Ishikawa (cell line): ENCODE measurements around the gene FBXW8.

Source experiments
- CEBPB ChIP-seq: IDR thresholded peaks from 2 replicates; pipeline ENCODE4 v1.6.1; 2012
- CREB1 ChIP-seq: IDR thresholded peaks from 2 replicates; pipeline ENCODE4 v1.6.1; 2012; ENCODE audit warnings: low read depth
- EGR1 ChIP-seq: IDR thresholded peaks from 2 replicates; pipeline ENCODE4 v1.6.1; 2012
- EP300 ChIP-seq: IDR thresholded peaks from 2 replicates; pipeline ENCODE4 v1.6.1; 2012; ENCODE audit warnings: borderline replicate concordance
- MAX ChIP-seq: IDR thresholded peaks from 2 replicates; pipeline ENCODE4 v1.6.1; 2012
- NFIC ChIP-seq: IDR thresholded peaks from 2 replicates; pipeline ENCODE4 v1.6.1; 2012
- RAD21 ChIP-seq: IDR thresholded peaks from 2 replicates; pipeline ENCODE4 v1.6.1; 2012; ENCODE audit warnings: low read depth
- REST ChIP-seq: IDR thresholded peaks from 2 replicates; pipeline ENCODE4 v1.6.1; 2012; ENCODE audit warnings: low read depth, mild to moderate bottlenecking
- TAF1 ChIP-seq: IDR thresholded peaks from 2 replicates; pipeline ENCODE4 v1.6.1; 2012; ENCODE audit warnings: low read depth, mild to moderate bottlenecking
- TCF12 ChIP-seq: IDR thresholded peaks from 2 replicates; pipeline ENCODE4 v1.6.1; 2012; ENCODE audit warnings: low read depth
- TEAD4 ChIP-seq: IDR thresholded peaks from 2 replicates; pipeline ENCODE4 v1.6.1; 2012
- YY1 ChIP-seq: IDR thresholded peaks from 2 replicates; pipeline ENCODE4 v1.6.1; 2012; ENCODE audit warnings: low read depth
- ZBTB7A ChIP-seq: IDR thresholded peaks from 2 replicates; pipeline ENCODE4 v1.6.1; 2012; ENCODE audit warnings: low read depth
- TF ChIP-seq, protein P1 (sequence below): IDR thresholded peaks from 2 replicates; pipeline ENCODE4 v1.6.1; 2012

The FBXW8 gene

GRCh38 chr12:117017807-117018206, 107.1 kb downstream of the FBXW8 start:
- TF ChIP-seq YY1, result no peak
- TF ChIP-seq RAD21, result no peak
- TF ChIP-seq, protein P1, sequence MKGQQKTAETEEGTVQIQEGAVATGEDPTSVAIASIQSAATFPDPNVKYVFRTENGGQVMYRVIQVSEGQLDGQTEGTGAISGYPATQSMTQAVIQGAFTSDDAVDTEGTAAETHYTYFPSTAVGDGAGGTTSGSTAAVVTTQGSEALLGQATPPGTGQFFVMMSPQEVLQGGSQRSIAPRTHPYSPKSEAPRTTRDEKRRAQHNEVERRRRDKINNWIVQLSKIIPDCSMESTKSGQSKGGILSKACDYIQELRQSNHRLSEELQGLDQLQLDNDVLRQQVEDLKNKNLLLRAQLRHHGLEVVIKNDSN, result no peak
- TF ChIP-seq TEAD4, result no peak
- no peak for TF ChIP-seq REST
- TF ChIP-seq ZBTB7A, result no peak
- no peak for TF ChIP-seq NFIC
- TF ChIP-seq CREB1, result no peak

GRCh38 chr12:117018276-117018675, 107.5 kb downstream of the FBXW8 start:
- TF ChIP-seq MAX, result no peak
- no peak for TF ChIP-seq CEBPB
- no peak for TF ChIP-seq REST
- TF ChIP-seq TCF12, result no peak
- TF ChIP-seq RAD21, result no peak

DNA sequence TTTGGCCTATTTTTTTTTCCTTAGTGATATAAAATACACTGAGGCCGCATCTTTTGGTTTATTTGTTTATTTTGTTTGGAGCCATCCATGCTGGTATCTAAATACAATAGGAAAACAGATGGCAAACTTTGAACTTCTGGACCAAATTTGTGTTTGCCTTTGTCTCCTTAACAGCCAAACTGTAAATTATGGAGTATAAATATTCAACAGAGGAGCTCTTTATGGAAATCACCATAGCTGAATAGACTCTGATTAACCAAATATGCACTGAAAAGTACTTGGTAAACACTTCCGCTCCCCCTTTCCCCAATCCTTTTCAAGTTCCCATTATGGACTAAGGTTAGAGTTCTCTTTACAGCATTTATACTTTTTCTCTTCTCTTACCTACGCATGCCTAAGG, 107.9 kb downstream of the FBXW8 start:
- TF ChIP-seq NFIC (no peak), TEAD4 (no peak), EGR1 (no peak), MAX (no peak), REST (no peak), YY1 (no peak), CREB1 (no peak), TAF1 (no peak), EP300 (no peak)
- TF ChIP-seq, protein P1, result no peak

GRCh38 chr12:117019866-117020265, 109.1 kb downstream of the FBXW8 start:
- TF ChIP-seq TEAD4 (no peak), EGR1 (no peak), REST (no peak), TAF1 (no peak), TCF12 (no peak), CEBPB (no peak)
- TF ChIP-seq, protein P1, result no peak
